Measurements from ENCODE around the gene NYAP2. TPM values are rescaled to one million over a fixed set of nuclear protein-coding genes. Genes with fewer than 3 reads are reported as not detected.

Gene NYAP2
- total RNA-seq, 1 donor from 2014 or later: not detected

- Histone ChIP-seq H3K36me3 (ENCODE audit: control insufficient read depth, insufficient read depth, low read length) (no peaks in the 10 kb centered on the region), H3K4me3 (ENCODE audit: low read depth, low read length) (no peak overlapping the region), H3K27me3 (ENCODE audit: control insufficient read depth, insufficient read depth, low read length) (no peaks in the 10 kb centered on the region)
- TF ChIP-seq, protein P1, sequence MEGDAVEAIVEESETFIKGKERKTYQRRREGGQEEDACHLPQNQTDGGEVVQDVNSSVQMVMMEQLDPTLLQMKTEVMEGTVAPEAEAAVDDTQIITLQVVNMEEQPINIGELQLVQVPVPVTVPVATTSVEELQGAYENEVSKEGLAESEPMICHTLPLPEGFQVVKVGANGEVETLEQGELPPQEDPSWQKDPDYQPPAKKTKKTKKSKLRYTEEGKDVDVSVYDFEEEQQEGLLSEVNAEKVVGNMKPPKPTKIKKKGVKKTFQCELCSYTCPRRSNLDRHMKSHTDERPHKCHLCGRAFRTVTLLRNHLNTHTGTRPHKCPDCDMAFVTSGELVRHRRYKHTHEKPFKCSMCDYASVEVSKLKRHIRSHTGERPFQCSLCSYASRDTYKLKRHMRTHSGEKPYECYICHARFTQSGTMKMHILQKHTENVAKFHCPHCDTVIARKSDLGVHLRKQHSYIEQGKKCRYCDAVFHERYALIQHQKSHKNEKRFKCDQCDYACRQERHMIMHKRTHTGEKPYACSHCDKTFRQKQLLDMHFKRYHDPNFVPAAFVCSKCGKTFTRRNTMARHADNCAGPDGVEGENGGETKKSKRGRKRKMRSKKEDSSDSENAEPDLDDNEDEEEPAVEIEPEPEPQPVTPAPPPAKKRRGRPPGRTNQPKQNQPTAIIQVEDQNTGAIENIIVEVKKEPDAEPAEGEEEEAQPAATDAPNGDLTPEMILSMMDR (IDR thresholded peaks at IDR 0.05; ENCODE audit: insufficient read depth, low read length, poor library complexity, severe bottlenecking): no peak
- no peak for DNase-seq (ENCODE audit: low read depth)
Measured at GRCh38 chr2:225598897-225599296, 199.4 kb downstream of the NYAP2 start.

DNA sequence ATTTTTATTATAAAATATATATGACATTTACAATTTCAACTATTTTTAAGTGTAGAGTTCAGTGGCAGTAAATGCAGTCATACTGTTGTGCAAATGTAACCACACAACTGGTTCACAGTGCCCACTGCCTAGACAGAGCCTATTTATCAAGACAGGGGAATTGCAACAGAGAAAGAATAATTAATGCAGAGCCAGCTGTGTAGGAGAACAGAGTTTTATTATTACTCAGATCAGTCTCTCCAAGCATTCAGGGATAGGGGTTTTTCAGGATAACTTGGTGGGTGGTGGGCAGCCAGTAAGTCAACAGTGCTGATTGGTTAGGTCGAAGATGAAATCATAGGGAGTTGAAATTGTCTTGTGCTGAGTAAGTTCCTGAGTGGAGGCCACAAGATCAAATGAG, 200.3 kb downstream of the NYAP2 start:
- no peaks in the 10 kb centered on the region for H3K27me3 ChIP-seq (ENCODE audit: control insufficient read depth, insufficient read depth, low read length)
- DNase-seq (ENCODE audit: low read depth): no peak
- TF ChIP-seq, protein P1 (IDR thresholded peaks at IDR 0.05; ENCODE audit: insufficient read depth, low read length, poor library complexity, severe bottlenecking): no peak
- H3K36me3 ChIP-seq (ENCODE audit: control insufficient read depth, insufficient read depth, low read length): no peaks in the 10 kb centered on the region
- no peak overlapping the region for H3K4me3 ChIP-seq (ENCODE audit: low read depth, low read length)

DNA sequence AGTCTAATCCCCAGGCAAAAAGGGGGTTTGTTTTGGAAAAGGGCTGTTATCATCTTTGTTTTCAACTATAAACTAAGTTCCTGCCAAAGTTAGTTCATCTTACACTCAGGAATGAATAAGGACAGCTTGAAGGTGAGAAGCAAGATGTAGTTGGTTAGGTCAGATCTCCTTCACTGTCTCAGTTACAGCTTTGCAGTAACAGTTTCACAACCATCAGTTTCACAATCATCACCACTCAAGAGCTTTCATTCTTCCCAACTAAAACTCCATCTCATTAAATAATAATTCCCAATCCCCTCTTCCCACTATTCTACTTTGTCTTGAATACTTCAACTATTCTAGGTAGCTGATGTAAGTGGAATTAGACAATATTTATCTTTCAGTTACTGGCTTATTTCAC, 200.9 kb downstream of the NYAP2 start:
- no peak for DNase-seq (ENCODE audit: low read depth)
- TF ChIP-seq, protein P1 (IDR thresholded peaks at IDR 0.05; ENCODE audit: insufficient read depth, low read length, poor library complexity, severe bottlenecking): no peak
- no peaks in the 10 kb centered on the region for H3K27me3 ChIP-seq (ENCODE audit: control insufficient read depth, insufficient read depth, low read length)
- H3K4me3 ChIP-seq (ENCODE audit: low read depth, low read length): no peak overlapping the region
- no peaks in the 10 kb centered on the region for H3K36me3 ChIP-seq (ENCODE audit: control insufficient read depth, insufficient read depth, low read length)

- Histone ChIP-seq H3K36me3 (ENCODE audit: control insufficient read depth, insufficient read depth, low read length) (no peaks in the 10 kb centered on the region), H3K4me3 (ENCODE audit: low read depth, low read length) (no peak overlapping the region), H3K27me3 (ENCODE audit: control insufficient read depth, insufficient read depth, low read length) (no peaks in the 10 kb centered on the region)
- no peak for DNase-seq (ENCODE audit: low read depth)
- TF ChIP-seq, protein P1 (IDR thresholded peaks at IDR 0.05; ENCODE audit: insufficient read depth, low read length, poor library complexity, severe bottlenecking): no peak
Measured at GRCh38 chr2:225600865-225601264, 201.4 kb downstream of the NYAP2 start.

- DNase-seq (ENCODE audit: low read depth): no peak
- TF ChIP-seq, protein P1 (IDR thresholded peaks at IDR 0.05; ENCODE audit: insufficient read depth, low read length, poor library complexity, severe bottlenecking): no peak
Measured at GRCh38 chr2:225602205-225602604, 202.7 kb downstream of the NYAP2 start.

GRCh38 chr2:225608136-225608535, 208.6 kb downstream of the NYAP2 start:
- TF ChIP-seq, protein P1 (IDR thresholded peaks at IDR 0.05; ENCODE audit: insufficient read depth, low read length, poor library complexity, severe bottlenecking): no peak
- H3K36me3 ChIP-seq (ENCODE audit: control insufficient read depth, insufficient read depth, low read length): no peaks in the 10 kb centered on the region
- no peak for DNase-seq (ENCODE audit: low read depth)
- H3K4me3 ChIP-seq (ENCODE audit: low read depth, low read length): no peak overlapping the region
- H3K27me3 ChIP-seq (ENCODE audit: control insufficient read depth, insufficient read depth, low read length): no peaks in the 10 kb centered on the region

More at GRCh38 chr2:225602205-225602604, 202.7 kb downstream of the NYAP2 start:
- Histone ChIP-seq H3K4me3 (ENCODE audit: low read depth, low read length) (no peak overlapping the region), H3K36me3 (ENCODE audit: control insufficient read depth, insufficient read depth, low read length) (no peaks in the 10 kb centered on the region), H3K27me3 (ENCODE audit: control insufficient read depth, insufficient read depth, low read length) (no peaks in the 10 kb centered on the region)
